Osteoblast (primary cell): ENCODE measurements around the gene USP17L21. TPM values are rescaled to one million over a fixed set of nuclear protein-coding genes. Genes with fewer than 3 reads are reported as not detected.
"Not testable (repeated sequence)": the region's sequence is repeated elsewhere in the genome, so short reads cannot be mapped to it uniquely, and the experiment has no call there.

Source experiments
- DNase-seq: peaks from one replicate; pipeline ENCODE4 v3.0.0; 2011; ENCODE audit warnings: low spot score, mixed read lengths; ENCODE audit not compliant: insufficient read length; ENCODE audit errors: missing footprints
- H2AFZ ChIP-seq: 2 replicates; pipeline ENCODE4 v1.6.0; 2011; ENCODE audit warnings: mild to moderate bottlenecking, low read length
- H3K27ac ChIP-seq: 2 replicates; pipeline ENCODE4 v1.5.1; 2011; ENCODE audit warnings: mild to moderate bottlenecking, low read depth, low read length, moderate library complexity
- H3K27me3 ChIP-seq: 2 replicates; pipeline ENCODE4 v1.6.0; 2012; ENCODE audit warnings: mild to moderate bottlenecking, control low read depth, inconsistent platforms, low read length, moderate library complexity; ENCODE audit not compliant: insufficient read depth
- H3K36me3 ChIP-seq: 2 replicates; pipeline ENCODE4 v1.5.1; 2011; ENCODE audit warnings: mild to moderate bottlenecking, low read length, control low read depth, moderate library complexity; ENCODE audit not compliant: insufficient read depth
- H3K4me1 ChIP-seq: 2 replicates; pipeline ENCODE4 v1.5.1; 2011; ENCODE audit warnings: mild to moderate bottlenecking, low read length, control low read depth, moderate library complexity; ENCODE audit not compliant: insufficient read depth
- H3K4me2 ChIP-seq: 2 replicates; pipeline ENCODE4 v1.6.0; 2011; ENCODE audit warnings: mild to moderate bottlenecking, low read length; ENCODE audit not compliant: insufficient read depth
- H3K4me3 ChIP-seq: fragments of 200-600 bp; sonication (generic); 3 replicates; pipeline ENCODE4 v1.5.1; 2012; ENCODE audit warnings: mild to moderate bottlenecking, low read length, inconsistent platforms; ENCODE audit not compliant: insufficient read depth
- H3K79me2 ChIP-seq: 2 replicates; pipeline ENCODE4 v1.6.0; 2012; ENCODE audit warnings: mild to moderate bottlenecking, low read length, control low read depth, inconsistent platforms; ENCODE audit not compliant: insufficient read depth
- H3K9me3 ChIP-seq: 2 replicates; pipeline ENCODE4 v1.5.1; 2011; ENCODE audit warnings: low read depth, low read length, control low read depth
- H4K20me1 ChIP-seq: 2 replicates; pipeline ENCODE4 v1.6.0; 2012; ENCODE audit warnings: mild to moderate bottlenecking, low read length, control low read depth; ENCODE audit not compliant: insufficient read depth
- total RNA-seq: library from RNA; depleted of rRNA; stranded (reverse); fragments of >200 nt; gene quantifications from 2 replicates; pipeline ENCODE4 v1.2.3, GENCODE V29; 2012

Gene USP17L21
- total RNA-seq, 1 donor = not detected

GRCh38 chr4:9243579-9243978 is 19.1 kb upstream of the USP17L21 start, which contains the start of gene USP17L17:
Gene USP17L17 (plus strand): TSS chr4:9243879. CDS start chr4:9243879, 0 bp downstream.
- not testable (repeated sequence) for H4K20me1 ChIP-seq, H3K4me2 ChIP-seq

GRCh38 chr4:9247953-9248680 is 14.6 kb upstream of the USP17L21 start, which contains the start of gene USP17L18:
Gene USP17L18 (plus strand): TSS chr4:9248630. CDS start chr4:9248630, 0 bp downstream.
- not testable (repeated sequence) for H4K20me1 ChIP-seq, H2AFZ ChIP-seq, H3K4me1 ChIP-seq, DNase-seq, H3K36me3 ChIP-seq, H3K79me2 ChIP-seq, H3K4me3 ChIP-seq, H3K9me3 ChIP-seq, H3K27ac ChIP-seq, H3K4me2 ChIP-seq, H3K27me3 ChIP-seq

More at GRCh38 chr4:9243579-9243978, 19.1 kb upstream of the USP17L21 start, which contains the start of gene USP17L17:
- not testable (repeated sequence) for DNase-seq, H3K27me3 ChIP-seq, H3K36me3 ChIP-seq, H2AFZ ChIP-seq, H3K79me2 ChIP-seq, H3K4me1 ChIP-seq, H3K27ac ChIP-seq, H3K4me3 ChIP-seq, H3K9me3 ChIP-seq

GRCh38 chr4:9253078-9253477 is 9.6 kb upstream of the USP17L21 start, which contains the start of gene USP17L19:
Gene USP17L19 (plus strand): TSS chr4:9253378. CDS start chr4:9253378, 0 bp downstream.
- not testable (repeated sequence) for H3K4me1 ChIP-seq, H3K36me3 ChIP-seq, H3K79me2 ChIP-seq, DNase-seq, H2AFZ ChIP-seq, H3K4me2 ChIP-seq, H3K9me3 ChIP-seq, H3K27me3 ChIP-seq, H3K27ac ChIP-seq, H4K20me1 ChIP-seq, H3K4me3 ChIP-seq

GRCh38 chr4:9257824-9258223 is 4.8 kb upstream of the USP17L21 start, which contains the start of gene USP17L20:
Gene USP17L20 (plus strand): TSS chr4:9258124. CDS start chr4:9258124, 0 bp downstream.
- not testable (repeated sequence) for H3K79me2 ChIP-seq, H3K4me2 ChIP-seq, H3K36me3 ChIP-seq, H2AFZ ChIP-seq, H4K20me1 ChIP-seq, H3K27me3 ChIP-seq, DNase-seq, H3K4me3 ChIP-seq, H3K27ac ChIP-seq, H3K9me3 ChIP-seq, H3K4me1 ChIP-seq

GRCh38 chr4:9267319-9267718 is 4.6 kb downstream of the USP17L21 start, which contains the start of gene USP17L22:
Gene USP17L22 (plus strand): TSS chr4:9267619. CDS start chr4:9267619, 0 bp downstream.
- not testable (repeated sequence) for H3K4me3 ChIP-seq, H3K9me3 ChIP-seq, H2AFZ ChIP-seq, H3K27ac ChIP-seq, H3K79me2 ChIP-seq, DNase-seq, H3K4me2 ChIP-seq, H3K4me1 ChIP-seq, H3K36me3 ChIP-seq, H4K20me1 ChIP-seq, H3K27me3 ChIP-seq

- not testable (repeated sequence) for H3K9me3 ChIP-seq, H3K4me1 ChIP-seq, DNase-seq, H4K20me1 ChIP-seq, H3K36me3 ChIP-seq, H3K27me3 ChIP-seq, H3K4me3 ChIP-seq, H2AFZ ChIP-seq, H3K4me2 ChIP-seq, H3K27ac ChIP-seq, H3K79me2 ChIP-seq
These were observed 9.0 kb downstream of the USP17L21 start for GRCh38 chr4:9271719-9272118.

Other genes starting within 250 kb of the USP17L21 start
- gene FAM90A26, start 92.5 kb upstream of the USP17L21 start, total RNA-seq = not detected in 2 replicates
- gene USP17L10, start 52.2 kb upstream of the USP17L21 start, total RNA-seq = not detected in 2 replicates
- not detected in 2 replicates for gene USP17L11, start 47.5 kb upstream of the USP17L21 start, total RNA-seq
- not detected in 2 replicates for gene USP17L12, start 42.7 kb upstream of the USP17L21 start, total RNA-seq
- gene USP17L13, start 38.0 kb upstream of the USP17L21 start, total RNA-seq = not detected in 2 replicates
- not detected in 2 replicates for gene USP17L15, start 28.5 kb upstream of the USP17L21 start, total RNA-seq
- not detected in 2 replicates for gene USP17L17, start 19.0 kb upstream of the USP17L21 start, total RNA-seq
- gene USP17L18, start 14.2 kb upstream of the USP17L21 start, total RNA-seq = not detected in 2 replicates
- gene USP17L19, start 9.5 kb upstream of the USP17L21 start, total RNA-seq = not detected in 2 replicates
- not detected in 2 replicates for gene USP17L20, start 4.7 kb upstream of the USP17L21 start, total RNA-seq
- gene USP17L22, start 4.7 kb downstream of the USP17L21 start, total RNA-seq = not detected in 2 replicates
- gene USP17L24, start 62.3 kb downstream of the USP17L21 start, total RNA-seq = not detected in 2 replicates
- not detected in 2 replicates for gene USP17L25, start 67.0 kb downstream of the USP17L21 start, total RNA-seq
- gene USP17L26, start 71.8 kb downstream of the USP17L21 start, total RNA-seq = not detected in 2 replicates
- gene USP17L5, start 76.5 kb downstream of the USP17L21 start, total RNA-seq = not detected in 2 replicates
- gene USP17L27, start 81.3 kb downstream of the USP17L21 start, total RNA-seq = not detected in 2 replicates
- gene USP17L28, start 86.0 kb downstream of the USP17L21 start, total RNA-seq = not detected in 2 replicates
- gene USP17L29, start 90.8 kb downstream of the USP17L21 start, total RNA-seq = not detected in 2 replicates
- not detected in 2 replicates for gene USP17L30, start 100.3 kb downstream of the USP17L21 start, total RNA-seq
- gene DEFB131A, start 181.5 kb downstream of the USP17L21 start, total RNA-seq = not detected in 2 replicates